ENCODE results near the gene CDH6. TPM values are rescaled to one million over a fixed set of nuclear protein-coding genes. Genes with fewer than 3 reads are reported as not detected.

CDH6 gene
- total RNA-seq, 1 experiment from 2014 or later: 2.3 TPM

DNA sequence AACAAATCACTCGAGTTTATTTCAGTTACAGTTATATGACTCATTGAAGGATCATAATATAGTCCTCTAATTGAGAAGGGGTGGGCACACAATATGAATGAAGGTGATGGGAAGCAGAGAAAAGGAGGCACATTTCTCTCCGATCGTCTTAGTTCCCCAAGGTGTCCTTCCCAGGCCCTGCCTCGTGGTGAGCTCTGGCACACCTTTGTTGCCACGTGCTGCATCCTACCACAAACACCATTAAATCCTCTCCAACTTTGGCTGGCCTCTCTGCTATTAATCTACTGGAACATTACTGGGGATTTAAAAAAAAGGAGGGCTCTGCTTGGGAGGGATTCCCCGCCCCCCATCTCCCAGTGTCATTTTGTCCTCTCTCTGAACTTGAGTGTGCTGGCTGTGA is 42.9 kb downstream of the CDH6 start:
- DNase-seq: no peak
- H3K27me3 Mint-ChIP-seq (ENCODE audit: unreplicated experiment): no peaks in the 10 kb centered on the region
- no peaks in the 10 kb centered on the region for H3K9me3 Mint-ChIP-seq (ENCODE audit: low read depth, unreplicated experiment)
- intact Hi-C loops (cut with micrococcal nuclease; ENCODE audit: unreplicated experiment): loop anchor here (10.0 kb wide), 1 partner anchor 432 kb away; no protein-coding TSS in a partner anchor
- TF ChIP-seq, protein P1, sequence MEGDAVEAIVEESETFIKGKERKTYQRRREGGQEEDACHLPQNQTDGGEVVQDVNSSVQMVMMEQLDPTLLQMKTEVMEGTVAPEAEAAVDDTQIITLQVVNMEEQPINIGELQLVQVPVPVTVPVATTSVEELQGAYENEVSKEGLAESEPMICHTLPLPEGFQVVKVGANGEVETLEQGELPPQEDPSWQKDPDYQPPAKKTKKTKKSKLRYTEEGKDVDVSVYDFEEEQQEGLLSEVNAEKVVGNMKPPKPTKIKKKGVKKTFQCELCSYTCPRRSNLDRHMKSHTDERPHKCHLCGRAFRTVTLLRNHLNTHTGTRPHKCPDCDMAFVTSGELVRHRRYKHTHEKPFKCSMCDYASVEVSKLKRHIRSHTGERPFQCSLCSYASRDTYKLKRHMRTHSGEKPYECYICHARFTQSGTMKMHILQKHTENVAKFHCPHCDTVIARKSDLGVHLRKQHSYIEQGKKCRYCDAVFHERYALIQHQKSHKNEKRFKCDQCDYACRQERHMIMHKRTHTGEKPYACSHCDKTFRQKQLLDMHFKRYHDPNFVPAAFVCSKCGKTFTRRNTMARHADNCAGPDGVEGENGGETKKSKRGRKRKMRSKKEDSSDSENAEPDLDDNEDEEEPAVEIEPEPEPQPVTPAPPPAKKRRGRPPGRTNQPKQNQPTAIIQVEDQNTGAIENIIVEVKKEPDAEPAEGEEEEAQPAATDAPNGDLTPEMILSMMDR (IDR thresholded peaks at IDR 0.05; ENCODE audit: unreplicated experiment): no peak
- no peaks in the 10 kb centered on the region for H3K36me3 Mint-ChIP-seq (ENCODE audit: insufficient read depth, unreplicated experiment)
- BruUV-seq (replicated peaks): no TSS peak
- H3K4me3 Mint-ChIP-seq (ENCODE audit: low read depth, unreplicated experiment): no peak overlapping the region
- CTCF ChIA-PET: interaction anchor here (1.9 kb wide), 1 partner anchor 34 kb away, joined by 10 read pairs; no protein-coding TSS in a partner anchor
- H3K4me1 Mint-ChIP-seq (ENCODE audit: low read depth, unreplicated experiment): no peaks in the 10 kb centered on the region
- H3K27ac Mint-ChIP-seq (ENCODE audit: unreplicated experiment): no peak overlapping the region

DNA sequence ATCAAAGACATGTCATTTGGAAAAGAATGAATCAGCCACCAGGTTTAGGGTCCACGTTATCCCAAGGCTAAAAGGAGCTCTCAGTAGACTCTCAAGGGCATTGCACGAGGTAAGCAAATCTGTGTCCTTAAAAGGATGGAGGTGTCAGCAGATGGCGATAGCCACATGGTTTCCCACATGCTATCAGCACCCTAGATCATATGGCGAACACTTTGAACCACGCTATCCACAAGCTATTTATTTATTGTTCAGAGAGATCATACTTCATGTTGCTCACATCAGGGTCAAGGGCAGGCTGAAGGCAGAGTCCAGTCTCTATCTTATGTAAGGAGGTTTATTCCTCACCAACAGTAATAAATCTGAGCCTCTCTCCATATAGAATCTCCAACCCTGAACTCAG is 43.7 kb downstream of the CDH6 start:
- intact Hi-C loops (cut with micrococcal nuclease; ENCODE audit: unreplicated experiment): loop anchor here (1.0 to 10.0 kb wide), 2 partner anchors 33 to 432 kb away; no protein-coding TSS in a partner anchor
- CTCF ChIA-PET: interaction anchor here (1.9 kb wide), 1 partner anchor 33 kb away, joined by 10 read pairs; no protein-coding TSS in a partner anchor
- no peaks in the 10 kb centered on the region for H3K4me1 Mint-ChIP-seq (ENCODE audit: low read depth, unreplicated experiment)
- peak; percentile 7 for DNase-seq
- H3K27ac Mint-ChIP-seq (ENCODE audit: unreplicated experiment): no peak overlapping the region
- H3K36me3 Mint-ChIP-seq (ENCODE audit: insufficient read depth, unreplicated experiment): no peaks in the 10 kb centered on the region
- TF ChIP-seq, protein P1 (IDR thresholded peaks at IDR 0.05; ENCODE audit: unreplicated experiment): no peak
- H3K4me3 Mint-ChIP-seq (ENCODE audit: low read depth, unreplicated experiment): no peak overlapping the region
- no TSS peak for BruUV-seq (replicated peaks)
- H3K9me3 Mint-ChIP-seq (ENCODE audit: low read depth, unreplicated experiment): no peaks in the 10 kb centered on the region
- H3K27me3 Mint-ChIP-seq (ENCODE audit: unreplicated experiment): no peaks in the 10 kb centered on the region

DNA sequence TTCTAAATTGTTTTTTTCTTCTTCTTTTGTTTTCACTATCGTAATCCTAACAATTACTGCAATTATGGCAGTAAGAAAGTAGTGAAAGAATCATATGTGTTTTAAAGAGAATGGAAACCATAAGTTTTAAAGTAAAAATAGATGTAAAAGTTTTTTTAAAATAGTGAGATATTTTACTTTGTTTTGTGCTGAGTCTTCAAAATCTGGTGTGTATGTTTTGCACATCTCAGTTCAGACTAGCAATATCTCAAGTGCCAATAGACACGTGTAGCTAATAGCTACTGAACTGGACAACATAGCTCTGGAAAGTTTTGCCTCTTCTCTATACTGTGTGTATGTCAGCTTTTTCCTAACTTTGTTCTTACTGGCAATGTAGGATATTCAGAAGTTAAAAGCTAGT is 45.0 kb downstream of the CDH6 start:
- DNase-seq: no peak
- CTCF ChIA-PET: no interaction called here
- BruUV-seq (replicated peaks): no TSS peak
- TF ChIP-seq, protein P1 (IDR thresholded peaks at IDR 0.05; ENCODE audit: unreplicated experiment): no peak
- Mint-ChIP-seq H3K4me3 (ENCODE audit: low read depth, unreplicated experiment) (no peak overlapping the region), H3K36me3 (ENCODE audit: insufficient read depth, unreplicated experiment) (no peaks in the 10 kb centered on the region), H3K4me1 (ENCODE audit: low read depth, unreplicated experiment) (no peaks in the 10 kb centered on the region), H3K27ac (ENCODE audit: unreplicated experiment) (no peak overlapping the region), H3K27me3 (ENCODE audit: unreplicated experiment) (no peaks in the 10 kb centered on the region), H3K9me3 (ENCODE audit: low read depth, unreplicated experiment) (no peaks in the 10 kb centered on the region)
- intact Hi-C loops (cut with micrococcal nuclease; ENCODE audit: unreplicated experiment): loop anchor here (10.0 kb wide), 1 partner anchor 434 kb away; no protein-coding TSS in a partner anchor

DNA sequence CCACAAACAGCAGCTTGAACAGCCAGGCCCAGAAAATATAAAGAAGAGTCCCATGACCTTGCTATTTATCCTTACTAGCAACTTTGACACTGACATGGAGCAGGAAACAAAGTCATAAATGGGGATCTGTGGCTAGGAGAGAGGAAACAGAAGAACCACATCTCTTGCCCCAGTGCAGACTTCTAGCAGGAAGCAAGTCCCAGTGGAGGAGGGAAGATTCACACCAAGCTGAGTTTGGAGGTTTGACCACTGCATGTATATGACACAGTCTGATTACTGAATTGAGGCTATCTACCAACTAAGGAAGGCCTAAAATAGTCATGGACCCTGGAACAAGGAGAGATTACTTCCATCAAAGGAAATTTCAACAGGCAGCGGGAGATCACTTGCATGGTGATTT is 51.4 kb downstream of the CDH6 start:
- Mint-ChIP-seq H3K27ac (ENCODE audit: unreplicated experiment) (no peak overlapping the region), H3K36me3 (ENCODE audit: insufficient read depth, unreplicated experiment) (no peaks in the 10 kb centered on the region), H3K4me1 (ENCODE audit: low read depth, unreplicated experiment) (no peaks in the 10 kb centered on the region), H3K9me3 (ENCODE audit: low read depth, unreplicated experiment) (no peaks in the 10 kb centered on the region), H3K4me3 (ENCODE audit: low read depth, unreplicated experiment) (no peak overlapping the region), H3K27me3 (ENCODE audit: unreplicated experiment) (no peaks in the 10 kb centered on the region)
- CTCF ChIA-PET: no interaction called here
- BruUV-seq (replicated peaks): no TSS peak
- TF ChIP-seq, protein P1 (IDR thresholded peaks at IDR 0.05; ENCODE audit: unreplicated experiment): no peak
- intact Hi-C loops (cut with micrococcal nuclease; ENCODE audit: unreplicated experiment): no loop called here
- DNase-seq: no peak
